Fibroblast of skin of left quadriceps (primary cell): ENCODE data around the gene OR1N1.
A peak's percentile ranks its signal among the peaks of the same experiment; 100 is the strongest.
"Not testable (repeated sequence)": the region's sequence is repeated elsewhere in the genome, so short reads cannot be mapped to it uniquely, and the experiment has no call there.

Experiments
- DNase-seq, 2 experiments: peaks; one replicate each; pipeline ENCODE4 v3.0.0-alpha.2; 2013; ENCODE audit warnings: low read depth in 2 of 2

The OR1N1 gene

GRCh38 chr9:122527193-122527592 lies at the start of gene OR1N1:
Gene OR1N1, minus strand, starts transcription at chr9:122527293. Its CDS starts 0 bp downstream, at chr9:122527293.
- no peak for DNase-seq

GRCh38 chr9:122572456-122572855 lies 45.4 kb upstream of the OR1N1 start:
- no peak for DNase-seq

GRCh38 chr9:122567901-122568300 lies 40.8 kb upstream of the OR1N1 start:
- DNase-seq, result no peak

GRCh38 chr9:122562134-122562760 lies 35.2 kb upstream of the OR1N1 start:
- no peak for DNase-seq

GRCh38 chr9:122561446-122561845 lies 34.4 kb upstream of the OR1N1 start:
- DNase-seq, result no peak

- DNase-seq, result no peak
Observed at GRCh38 chr9:122552812-122553211, 25.7 kb upstream of the OR1N1 start, which contains the start of gene OR1N2. Gene OR1N2, plus strand, starts transcription at chr9:122553112. Its CDS starts 100 bp downstream, at chr9:122553212.

GRCh38 chr9:122551371-122551770 lies 24.3 kb upstream of the OR1N1 start:
- DNase-seq, result no peak

GRCh38 chr9:122546196-122546595 lies 19.1 kb upstream of the OR1N1 start:
- no peak for DNase-seq

GRCh38 chr9:122538757-122539156 lies 11.7 kb upstream of the OR1N1 start:
- DNase-seq, result no peak

- DNase-seq, result not testable (repeated sequence)
Observed at GRCh38 chr9:122537066-122537465, 10.0 kb upstream of the OR1N1 start.

- DNase-seq, result no peak
Observed at GRCh38 chr9:122536134-122536533, 9.0 kb upstream of the OR1N1 start.

GRCh38 chr9:122531157-122531556 lies 4.1 kb upstream of the OR1N1 start:
- not testable (repeated sequence) for DNase-seq

- no peak for DNase-seq
Observed at GRCh38 chr9:122526602-122527001, 491 bp downstream of the OR1N1 start.

GRCh38 chr9:122519376-122519775 lies 7.7 kb downstream of the OR1N1 start:
- DNase-seq, result no peak

- DNase-seq, result no peak
Observed at GRCh38 chr9:122518841-122519240, 8.3 kb downstream of the OR1N1 start, which contains the start of gene OR1J4. Gene OR1J4, plus strand, starts transcription at chr9:122519141. Its CDS starts 0 bp downstream, at chr9:122519141.

GRCh38 chr9:122518226-122518625 lies 8.9 kb downstream of the OR1N1 start:
- no peak for DNase-seq

- DNase-seq, result no peak
Observed at GRCh38 chr9:122510502-122510901, 16.6 kb downstream of the OR1N1 start, which contains the start of gene OR1J2. Gene OR1J2, plus strand, starts transcription at chr9:122510802. Its CDS starts 0 bp downstream, at chr9:122510802.

GRCh38 chr9:122506964-122507363 lies 20.1 kb downstream of the OR1N1 start:
- no peak for DNase-seq

GRCh38 chr9:122498883-122499288 lies 28.2 kb downstream of the OR1N1 start:
- DNase-seq, result peak; percentile 0 to 4

GRCh38 chr9:122479062-122479461 lies 48.0 kb downstream of the OR1N1 start:
- DNase-seq, result no peak

GRCh38 chr9:122477826-122478225 lies 49.3 kb downstream of the OR1N1 start, which contains the start of gene OR1J1:
Gene OR1J1, minus strand, starts transcription at chr9:122477926. Its CDS starts 0 bp downstream, at chr9:122477926.
- no peak for DNase-seq

- no peak for DNase-seq
Observed at GRCh38 chr9:122477346-122477745, 49.7 kb downstream of the OR1N1 start.
